ENCODE results near the gene SP2.

GRCh38 chr17:47864791-47865216 lies 31.2 kb upstream of the SP2 start:
- no peak for TF ChIP-seq CTCF (IDR thresholded peaks at IDR 0.05)
- TF ChIP-seq POLR2A (IDR thresholded peaks at IDR 0.05) = no peak
- no peak for TF ChIP-seq POLR2AphosphoS5 (IDR thresholded peaks at IDR 0.05; ENCODE audit: insufficient read depth in 1 of 2, low read depth in 1 of 2)
